Suprapubic skin (tissue), 4 donors: ENCODE data around the gene PLEKHH1. TPM values are rescaled to one million over a fixed set of nuclear protein-coding genes. Genes with fewer than 3 reads are reported as not detected.

Source experiments
- DNase-seq, 2 donors: peaks; one replicate each; pipeline ENCODE4 v3.0.0-alpha.2; 2019; ENCODE audit warnings: low spot score in 2 of 2
- H3K27ac ChIP-seq: fragments of 200-600 bp; sonication (generic); one replicate; pipeline ENCODE4 v1.5.1; 2019
- H3K27me3 ChIP-seq: fragments of 200-600 bp; sonication (generic); one replicate; pipeline ENCODE4 v1.5.1; 2019
- H3K36me3 ChIP-seq: fragments of 200-600 bp; sonication (generic); one replicate; pipeline ENCODE4 v1.5.1; 2019
- H3K4me1 ChIP-seq: fragments of 200-600 bp; sonication (generic); one replicate; pipeline ENCODE4 v1.5.1; 2019
- H3K4me3 ChIP-seq: fragments of 200-600 bp; sonication (generic); one replicate; pipeline ENCODE4 v1.5.1; 2019; ENCODE audit warnings: mild to moderate bottlenecking
- H3K9me3 ChIP-seq: fragments of 200-600 bp; sonication (generic); one replicate; pipeline ENCODE4 v1.5.1; 2019
- CTCF ChIP-seq, 2 donors: fragments of 200-600 bp in 1 of 2; fragments of 450-650 bp in 1 of 2; sonication (generic) in 1 of 2; IDR thresholded peaks; one replicate each; pipeline ENCODE4 v1.5.1; 2016 to 2019; ENCODE audit warnings: antibody characterized with exemption in 2 of 2, mild to moderate bottlenecking in 1 of 2, moderate library complexity in 1 of 2
- EP300 ChIP-seq: sonication (generic); formaldehyde crosslinking; IDR thresholded peaks from one replicate; pipeline ENCODE4 v1.6.1; 2017; ENCODE audit warnings: antibody characterized with exemption
- POLR2A ChIP-seq, 2 donors: fragments of 450-650 bp; IDR thresholded peaks; one replicate each; pipeline ENCODE4 v1.6.1; 2017; ENCODE audit warnings: antibody characterized with exemption in 2 of 2, mild to moderate bottlenecking in 2 of 2, moderate library complexity in 2 of 2
- POLR2AphosphoS5 ChIP-seq, 3 donors: sonication (generic); formaldehyde crosslinking; IDR thresholded peaks; one replicate each; pipeline ENCODE4 v1.6.1; 2017; ENCODE audit warnings: antibody characterized with exemption in 3 of 3
- WGBS: methylation state at CpG from one replicate; pipeline ENCODE4 v1.1.5; 2018; 5-methylcytosine and 5-hydroxymethylcytosine counted together
- total RNA-seq, 4 donors: library from RNA; depleted of rRNA; stranded (reverse); fragments of >200 nt; gene quantifications; one replicate each; pipeline ENCODE4 v1.1.0, GENCODE V29; 2016

Gene PLEKHH1
- total RNA-seq, 4 donors from 2014 or later: 15.3 to 75.6 (median 23.7) TPM

- no peaks in the 10 kb centered on the region for H3K4me1 ChIP-seq
- H3K27ac ChIP-seq: no peak overlapping the region
- no peak for TF ChIP-seq CTCF (IDR thresholded peaks at IDR 0.05)
- TF ChIP-seq EP300: no peak
- no peak for TF ChIP-seq POLR2A (IDR thresholded peaks at IDR 0.05)
- TF ChIP-seq POLR2AphosphoS5 (IDR thresholded peaks at IDR 0.05): no peak
- H3K4me3 ChIP-seq: no peak overlapping the region
- H3K36me3 ChIP-seq: peaks cover 15% of the 10 kb centered on the region
- H3K9me3 ChIP-seq: no peaks in the 10 kb centered on the region
- H3K27me3 ChIP-seq: no peaks in the 10 kb centered on the region
- WGBS: 87% methylated on average over 12 of the region's 14 CpGs
- peak in 1 of 2 donors; percentile 74 for DNase-seq
Measured at GRCh38 chr14:67574156-67574555, 41.1 kb downstream of the PLEKHH1 start.

- TF ChIP-seq POLR2A (IDR thresholded peaks at IDR 0.05): no peak
- no peaks in the 10 kb centered on the region for H3K27me3 ChIP-seq
- DNase-seq: peak in 1 of 2 donors; percentile 52
- H3K4me1 ChIP-seq: no peaks in the 10 kb centered on the region
- H3K27ac ChIP-seq: no peak overlapping the region
- WGBS: 65% methylated on average over 7 of the region's 7 CpGs
- H3K4me3 ChIP-seq: no peak overlapping the region
- peaks cover 21% of the 10 kb centered on the region for H3K36me3 ChIP-seq
- H3K9me3 ChIP-seq: no peaks in the 10 kb centered on the region
Measured at GRCh38 chr14:67574806-67575205, 41.7 kb downstream of the PLEKHH1 start.

GRCh38 chr14:67575684-67576083 lies 42.6 kb downstream of the PLEKHH1 start:
- peak in 1 of 2 donors; percentile 38 for DNase-seq
- H3K9me3 ChIP-seq: no peaks in the 10 kb centered on the region
- WGBS: 76% methylated on average over 9 of the region's 9 CpGs
- H3K4me3 ChIP-seq: no peak overlapping the region
- no peak overlapping the region for H3K27ac ChIP-seq
- no peaks in the 10 kb centered on the region for H3K4me1 ChIP-seq
- TF ChIP-seq POLR2A (IDR thresholded peaks at IDR 0.05) (no peak), POLR2AphosphoS5 (IDR thresholded peaks at IDR 0.05) (no peak), CTCF (IDR thresholded peaks at IDR 0.05) (no peak), EP300 (no peak)
- peaks cover 21% of the 10 kb centered on the region for H3K36me3 ChIP-seq
- no peaks in the 10 kb centered on the region for H3K27me3 ChIP-seq

- WGBS: 92% methylated on average over 7 of the region's 7 CpGs
- TF ChIP-seq EP300: no peak
- no peak for TF ChIP-seq POLR2AphosphoS5 (IDR thresholded peaks at IDR 0.05)
- TF ChIP-seq POLR2A (IDR thresholded peaks at IDR 0.05): no peak
- Histone ChIP-seq H3K27ac (no peak overlapping the region), H3K4me1 (no peaks in the 10 kb centered on the region), H3K9me3 (no peaks in the 10 kb centered on the region), H3K36me3 (peaks cover 21% of the 10 kb centered on the region), H3K27me3 (no peaks in the 10 kb centered on the region), H3K4me3 (no peak overlapping the region)
- peak in 1 of 2 donors; percentile 53 for DNase-seq
Measured at GRCh38 chr14:67576216-67576955, 43.3 kb downstream of the PLEKHH1 start.

- Histone ChIP-seq H3K36me3 (peaks cover 21% of the 10 kb centered on the region), H3K27me3 (no peaks in the 10 kb centered on the region), H3K27ac (no peak overlapping the region), H3K9me3 (no peaks in the 10 kb centered on the region), H3K4me1 (no peaks in the 10 kb centered on the region), H3K4me3 (no peak overlapping the region)
- DNase-seq: peak in 1 of 2 donors; percentile 70
- 84% methylated on average over 13 of the region's 13 CpGs for WGBS
- TF ChIP-seq POLR2AphosphoS5 (IDR thresholded peaks at IDR 0.05) (no peak), POLR2A (IDR thresholded peaks at IDR 0.05) (no peak), EP300 (no peak), CTCF (IDR thresholded peaks at IDR 0.05) (no peak)
Measured at GRCh38 chr14:67577181-67577808, 44.2 kb downstream of the PLEKHH1 start.

- DNase-seq: peak; percentile 41 to 69
- no peak overlapping the region for H3K27ac ChIP-seq
- 66% methylated on average over 3 of the region's 16 CpGs for WGBS
Measured at GRCh38 chr14:67577909-67578749, 45.0 kb downstream of the PLEKHH1 start.

More at GRCh38 chr14:67577909-67578749, 45.0 kb downstream of the PLEKHH1 start:
- TF ChIP-seq POLR2A (IDR thresholded peaks at IDR 0.05): no peak
- TF ChIP-seq POLR2AphosphoS5 (IDR thresholded peaks at IDR 0.05): no peak
- Histone ChIP-seq H3K36me3 (peaks cover 21% of the 10 kb centered on the region), H3K9me3 (no peaks in the 10 kb centered on the region), H3K4me3 (no peak overlapping the region), H3K27me3 (no peaks in the 10 kb centered on the region), H3K4me1 (no peaks in the 10 kb centered on the region)
